GM20000 (cell line): ENCODE results near the gene SCYGR2.
"Not testable (repeated sequence)": the region's sequence is repeated elsewhere in the genome, so short reads cannot be mapped to it uniquely, and the experiment has no call there.

Source experiments
- DNase-seq: peaks from one replicate; pipeline ENCODE4 v3.0.0; 2012; ENCODE audit warnings: low spot score
- TF ChIP-seq, protein P1 (sequence below): IDR thresholded peaks from 2 replicates; pipeline ENCODE4 v1.5.1; 2012; ENCODE audit warnings: mild to moderate bottlenecking, control low read depth; ENCODE audit errors: extremely low read depth, missing control alignments

SCYGR2 gene, protein sequence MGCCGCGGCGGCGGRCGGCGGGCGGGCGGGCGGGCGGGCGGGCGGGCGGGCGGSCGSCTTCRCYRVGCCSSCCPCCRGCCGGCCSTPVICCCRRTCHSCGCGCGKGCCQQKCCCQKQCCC

GRCh38 chr2:227598835-227599503 is at the start of gene SCYGR2:
Gene SCYGR2 (plus strand): TSS chr2:227598893. CDS start chr2:227598893, 0 bp downstream.
- DNase-seq, result not testable (repeated sequence)

- TF ChIP-seq, protein P1, sequence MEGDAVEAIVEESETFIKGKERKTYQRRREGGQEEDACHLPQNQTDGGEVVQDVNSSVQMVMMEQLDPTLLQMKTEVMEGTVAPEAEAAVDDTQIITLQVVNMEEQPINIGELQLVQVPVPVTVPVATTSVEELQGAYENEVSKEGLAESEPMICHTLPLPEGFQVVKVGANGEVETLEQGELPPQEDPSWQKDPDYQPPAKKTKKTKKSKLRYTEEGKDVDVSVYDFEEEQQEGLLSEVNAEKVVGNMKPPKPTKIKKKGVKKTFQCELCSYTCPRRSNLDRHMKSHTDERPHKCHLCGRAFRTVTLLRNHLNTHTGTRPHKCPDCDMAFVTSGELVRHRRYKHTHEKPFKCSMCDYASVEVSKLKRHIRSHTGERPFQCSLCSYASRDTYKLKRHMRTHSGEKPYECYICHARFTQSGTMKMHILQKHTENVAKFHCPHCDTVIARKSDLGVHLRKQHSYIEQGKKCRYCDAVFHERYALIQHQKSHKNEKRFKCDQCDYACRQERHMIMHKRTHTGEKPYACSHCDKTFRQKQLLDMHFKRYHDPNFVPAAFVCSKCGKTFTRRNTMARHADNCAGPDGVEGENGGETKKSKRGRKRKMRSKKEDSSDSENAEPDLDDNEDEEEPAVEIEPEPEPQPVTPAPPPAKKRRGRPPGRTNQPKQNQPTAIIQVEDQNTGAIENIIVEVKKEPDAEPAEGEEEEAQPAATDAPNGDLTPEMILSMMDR, result no peak
- DNase-seq, result no peak
Observed at GRCh38 chr2:227551836-227552235, 46.9 kb upstream of the SCYGR2 start.

DNA sequence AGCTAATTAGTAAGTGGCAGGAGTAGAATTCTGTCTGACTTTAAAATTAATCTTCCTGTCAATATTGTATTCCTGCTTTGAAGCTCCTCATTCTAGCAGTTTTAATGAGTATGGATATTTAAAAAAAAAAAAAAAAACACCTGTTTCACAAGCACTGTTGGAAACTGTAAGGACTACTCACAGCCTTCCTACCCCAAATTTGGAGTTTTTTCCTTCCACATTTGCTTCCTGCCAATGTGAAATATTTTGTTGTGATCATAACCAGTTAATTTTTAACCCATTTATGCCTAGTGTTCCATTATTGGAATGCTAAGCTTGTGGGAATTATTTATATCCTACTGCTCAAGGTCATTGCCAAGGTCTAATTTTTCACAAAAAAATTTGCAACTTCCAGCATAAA is 36.1 kb upstream of the SCYGR2 start:
- TF ChIP-seq, protein P1, result no peak
- DNase-seq, result no peak

DNA sequence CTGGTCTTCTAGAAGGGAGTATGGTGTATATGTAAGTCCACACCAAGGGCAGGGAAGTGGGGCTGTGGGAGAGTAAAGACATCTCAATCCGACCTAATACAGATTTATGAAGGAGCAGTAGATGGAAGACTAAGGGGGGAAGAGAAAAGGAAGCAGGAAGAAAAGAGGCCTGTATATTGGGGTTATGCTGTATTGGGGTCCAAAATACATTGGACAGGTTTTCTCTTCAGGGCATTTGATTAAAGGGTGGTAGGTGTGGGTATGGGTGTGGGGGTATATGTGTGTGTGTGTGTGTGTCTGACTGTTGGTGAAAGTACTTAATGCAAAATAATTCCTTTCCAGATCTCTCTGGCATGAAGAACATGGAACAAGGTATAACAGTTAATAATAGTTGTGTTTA is 33.6 kb upstream of the SCYGR2 start:
- TF ChIP-seq, protein P1, result no peak
- DNase-seq, result no peak

- DNase-seq, result no peak
- TF ChIP-seq, protein P1, result no peak
Observed at GRCh38 chr2:227566012-227566411, 32.7 kb upstream of the SCYGR2 start.

GRCh38 chr2:227568852-227569169 is 29.9 kb upstream of the SCYGR2 start:
- TF ChIP-seq, protein P1, result no peak
- DNase-seq, result no peak

DNA sequence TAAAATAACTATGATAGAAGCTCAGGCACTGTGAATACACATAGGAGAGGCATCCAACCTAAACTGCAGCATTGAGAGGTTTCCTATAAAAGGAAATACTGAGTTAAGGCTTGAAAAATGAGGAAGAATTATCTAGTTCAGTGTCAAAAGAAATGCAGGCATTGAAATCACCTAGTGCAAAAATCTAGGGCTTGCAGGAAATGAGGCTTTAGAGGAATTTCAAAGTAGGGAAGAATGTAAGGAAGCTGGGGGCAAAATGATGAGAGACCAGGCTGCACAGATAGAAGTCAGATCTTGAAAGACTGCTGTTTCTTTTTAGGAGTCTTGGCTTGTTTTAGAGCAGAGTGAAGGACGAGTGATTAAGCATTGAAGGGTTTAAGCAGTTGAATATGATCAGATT is 28.1 kb upstream of the SCYGR2 start:
- no peak for DNase-seq
- TF ChIP-seq, protein P1, result no peak

DNA sequence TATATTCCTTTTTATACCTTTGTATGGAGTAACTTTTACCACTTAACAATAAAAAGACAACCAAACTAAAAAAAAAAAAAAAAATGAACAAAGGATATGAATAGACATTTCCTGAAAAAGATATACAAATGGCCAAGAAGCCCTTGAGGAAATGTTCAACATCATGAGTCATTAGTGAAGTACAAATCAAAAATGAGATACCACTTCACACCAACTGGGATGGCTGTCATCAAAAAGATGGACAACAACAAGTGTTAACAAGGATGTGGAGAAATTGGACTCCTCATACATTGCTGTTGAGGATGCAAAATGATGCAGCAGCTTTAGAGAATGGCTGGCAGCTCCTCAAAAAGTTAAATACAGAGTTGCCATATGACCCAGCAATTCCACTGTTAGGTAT is 22.6 kb upstream of the SCYGR2 start:
- TF ChIP-seq, protein P1, result no peak
- DNase-seq, result no peak
